Thyroid gland (tissue), 4 donors: Measurements from ENCODE around the gene S100A9. TPM values are rescaled to one million over a fixed set of nuclear protein-coding genes. Genes with fewer than 3 reads are reported as not detected.

Experiments
- DNase-seq, 2 donors: peaks; one replicate each; pipeline ENCODE4 v3.0.0-alpha.2; 2019
- H3K27ac ChIP-seq, 3 donors: fragments of 200-600 bp; sonication (generic); 1 replicate in 2 of 3; 2 replicates in 1 of 3; pipeline ENCODE4 v1.5.1; 2016 to 2019; ENCODE audit warnings: mild to moderate bottlenecking in 1 of 3, moderate library complexity in 1 of 3
- H3K27me3 ChIP-seq: fragments of 200-600 bp; sonication (generic); one replicate; pipeline ENCODE4 v1.5.1; 2019
- H3K36me3 ChIP-seq, 2 donors: fragments of 200-600 bp; sonication (generic); one replicate each; pipeline ENCODE4 v1.5.1; 2016 to 2019
- H3K4me1 ChIP-seq, 2 donors: fragments of 200-600 bp; sonication (generic); one replicate each; pipeline ENCODE4 v1.5.1; 2017 to 2019
- H3K4me3 ChIP-seq, 3 donors: fragments of 200-600 bp; sonication (generic); replicated peaks in 1 of 3; 1 replicate in 2 of 3; 2 replicates in 1 of 3; pipeline ENCODE4 v1.5.1; 2016; ENCODE audit warnings: mild to moderate bottlenecking in 1 of 3
- H3K9me3 ChIP-seq: fragments of 200-600 bp; sonication (generic); one replicate; pipeline ENCODE4 v1.5.1; 2017
- POLR2A ChIP-seq, 2 donors: fragments of 450-650 bp; IDR thresholded peaks; one replicate each; pipeline ENCODE4 v1.6.1; 2017; ENCODE audit warnings: antibody characterized with exemption in 2 of 2, mild to moderate bottlenecking in 2 of 2, moderate library complexity in 1 of 2
- WGBS, 2 donors: methylation state at CpG; one replicate each; pipeline ENCODE4 v1.1.5; 2017; 5-methylcytosine and 5-hydroxymethylcytosine counted together
- intact Hi-C: fragments of 100-400 bp; cut with DNase I; formaldehyde crosslinking; loops from one replicate; pipeline ENCODE4 v1.15.1; 2023
- total RNA-seq, 4 donors: library from RNA; depleted of rRNA; stranded (reverse); fragments of >200 nt; gene quantifications; one replicate each; pipeline ENCODE4 v1.2.3, GENCODE V29; 2016
- TF ChIP-seq, protein P1 (sequence below), 6 experiments: fragments of 200-600 bp in 3 of 6; fragments of 450-650 bp in 3 of 6; sonication (generic) in 3 of 6; IDR thresholded peaks; one replicate each; pipeline ENCODE4 v1.5.1; 2016 to 2019; ENCODE audit warnings: antibody characterized with exemption in 6 of 6, mild to moderate bottlenecking in 2 of 6, inconsistent platforms in 1 of 6, moderate library complexity in 1 of 6

S100A9 gene
- total RNA-seq, 4 donors from 2014 or later, result 36.2 to 285 (median 66.0) TPM

DNA sequence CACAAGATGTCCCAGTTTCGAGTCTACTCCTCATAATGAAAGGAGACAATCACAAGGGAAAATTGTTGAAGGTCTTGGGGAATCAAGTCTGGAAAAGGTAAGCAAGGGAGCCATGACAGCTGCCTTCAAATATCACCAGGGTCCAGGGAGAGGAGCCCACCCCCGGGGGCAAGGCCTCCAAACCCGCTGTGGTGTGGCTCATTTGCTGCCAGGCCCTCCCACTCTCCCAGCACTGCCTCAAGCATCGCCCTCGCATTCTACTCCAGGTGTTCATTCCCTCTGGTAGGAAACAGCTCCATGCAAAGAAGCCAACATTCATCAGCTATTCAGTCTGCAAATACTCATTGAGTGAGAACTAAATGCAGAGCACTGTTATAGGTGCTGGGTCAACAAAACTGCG lies 8.6 kb downstream of the S100A9 start:
- Histone ChIP-seq H3K36me3 (no peaks in the 10 kb centered on the region), H3K27ac (no peak overlapping the region), H3K4me3 (no peak overlapping the region), H3K9me3 (no peaks in the 10 kb centered on the region), H3K4me1 (no peaks in the 10 kb centered on the region), H3K27me3 (no peaks in the 10 kb centered on the region)
- TF ChIP-seq, protein P1, sequence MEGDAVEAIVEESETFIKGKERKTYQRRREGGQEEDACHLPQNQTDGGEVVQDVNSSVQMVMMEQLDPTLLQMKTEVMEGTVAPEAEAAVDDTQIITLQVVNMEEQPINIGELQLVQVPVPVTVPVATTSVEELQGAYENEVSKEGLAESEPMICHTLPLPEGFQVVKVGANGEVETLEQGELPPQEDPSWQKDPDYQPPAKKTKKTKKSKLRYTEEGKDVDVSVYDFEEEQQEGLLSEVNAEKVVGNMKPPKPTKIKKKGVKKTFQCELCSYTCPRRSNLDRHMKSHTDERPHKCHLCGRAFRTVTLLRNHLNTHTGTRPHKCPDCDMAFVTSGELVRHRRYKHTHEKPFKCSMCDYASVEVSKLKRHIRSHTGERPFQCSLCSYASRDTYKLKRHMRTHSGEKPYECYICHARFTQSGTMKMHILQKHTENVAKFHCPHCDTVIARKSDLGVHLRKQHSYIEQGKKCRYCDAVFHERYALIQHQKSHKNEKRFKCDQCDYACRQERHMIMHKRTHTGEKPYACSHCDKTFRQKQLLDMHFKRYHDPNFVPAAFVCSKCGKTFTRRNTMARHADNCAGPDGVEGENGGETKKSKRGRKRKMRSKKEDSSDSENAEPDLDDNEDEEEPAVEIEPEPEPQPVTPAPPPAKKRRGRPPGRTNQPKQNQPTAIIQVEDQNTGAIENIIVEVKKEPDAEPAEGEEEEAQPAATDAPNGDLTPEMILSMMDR (IDR thresholded peaks at IDR 0.05), result no peak
- no peak for TF ChIP-seq POLR2A (IDR thresholded peaks at IDR 0.05)
- WGBS, 2 donors, result 74 to 81% methylated on average over 4 to 6 of the region's 6 CpGs
- DNase-seq, result no peak
- intact Hi-C loops, result no loop called here

DNA sequence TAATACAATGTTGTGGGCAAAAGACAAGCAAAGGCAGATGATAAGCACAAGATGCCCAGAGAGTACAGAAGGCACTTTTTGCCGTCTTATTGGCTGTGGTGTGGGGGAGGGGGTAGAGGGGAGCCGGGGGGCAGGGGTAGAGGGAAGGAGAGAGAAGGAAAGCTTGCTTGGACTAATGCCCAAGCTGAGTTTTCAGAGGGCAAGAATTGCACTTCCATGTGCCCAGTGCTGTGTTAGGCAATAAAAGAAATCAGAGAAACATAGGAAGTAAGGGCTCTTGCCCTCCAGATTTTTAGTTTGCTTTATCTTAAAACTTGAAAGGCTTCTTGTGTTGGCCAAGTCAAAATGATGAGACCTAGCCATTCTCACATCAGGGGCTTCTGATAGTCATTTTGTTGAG lies 9.4 kb downstream of the S100A9 start:
- Histone ChIP-seq H3K36me3 (no peaks in the 10 kb centered on the region), H3K4me1 (no peaks in the 10 kb centered on the region), H3K27ac (no peak overlapping the region), H3K27me3 (no peaks in the 10 kb centered on the region), H3K9me3 (no peaks in the 10 kb centered on the region), H3K4me3 (no peak overlapping the region)
- intact Hi-C loops, result no loop called here
- 56 to 58% methylated on average over 2 of the region's 2 CpGs for WGBS, 2 donors
- TF ChIP-seq, protein P1 (IDR thresholded peaks at IDR 0.05), result no peak
- TF ChIP-seq POLR2A (IDR thresholded peaks at IDR 0.05), result no peak
- no peak for DNase-seq

DNA sequence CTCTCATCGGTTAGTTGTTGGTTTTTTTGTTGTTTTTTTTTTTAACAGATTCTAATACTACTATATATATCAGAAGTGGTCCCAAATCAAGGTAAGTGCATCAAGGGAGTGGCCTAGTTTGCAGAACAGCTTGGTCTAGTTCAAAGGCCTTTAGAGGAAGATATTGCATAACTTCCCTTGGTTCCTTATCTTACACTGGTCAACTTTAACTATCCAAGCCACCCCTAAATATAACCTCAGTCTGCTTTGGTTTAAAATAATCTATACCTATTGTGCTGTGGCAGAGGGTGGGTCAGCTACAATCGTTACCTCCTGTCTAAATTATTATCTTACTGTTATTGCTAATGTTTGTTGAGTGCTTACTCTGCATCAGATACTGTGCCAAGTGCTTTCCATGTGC lies 10.8 kb downstream of the S100A9 start:
- TF ChIP-seq, protein P1 (IDR thresholded peaks at IDR 0.05), result no peak
- TF ChIP-seq POLR2A (IDR thresholded peaks at IDR 0.05), result no peak
- Histone ChIP-seq H3K4me1 (no peaks in the 10 kb centered on the region), H3K9me3 (no peaks in the 10 kb centered on the region), H3K36me3 (no peaks in the 10 kb centered on the region), H3K27ac (no peak overlapping the region), H3K27me3 (no peaks in the 10 kb centered on the region), H3K4me3 (no peak overlapping the region)
- no peak for DNase-seq
- intact Hi-C loops, result no loop called here
- 79 to 82% methylated on average over 2 of the region's 2 CpGs for WGBS, 2 donors

DNA sequence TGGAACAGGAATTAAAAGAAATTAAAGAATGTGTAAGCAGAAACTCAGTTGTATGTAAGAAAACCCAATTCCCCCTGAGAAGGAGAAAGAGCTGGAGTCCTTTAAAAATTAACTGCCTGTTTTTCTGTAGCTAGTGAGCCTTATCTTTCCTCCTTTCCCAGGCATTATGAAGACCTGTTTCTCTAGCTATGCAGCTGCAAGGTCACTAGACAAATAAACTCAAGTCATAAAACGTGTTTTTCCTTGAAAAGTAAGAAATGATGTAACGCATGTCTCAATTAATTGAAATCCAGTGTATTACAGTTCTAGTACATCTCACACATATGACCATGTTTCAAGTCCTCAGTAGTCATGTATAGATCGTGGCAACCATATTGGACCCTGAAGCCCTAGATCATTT lies 12.5 kb downstream of the S100A9 start:
- Histone ChIP-seq H3K4me1 (no peaks in the 10 kb centered on the region), H3K27ac (no peak overlapping the region), H3K27me3 (no peaks in the 10 kb centered on the region), H3K36me3 (no peaks in the 10 kb centered on the region), H3K4me3 (no peak overlapping the region), H3K9me3 (no peaks in the 10 kb centered on the region)
- intact Hi-C loops, result no loop called here
- DNase-seq, result no peak
- no peak for TF ChIP-seq POLR2A (IDR thresholded peaks at IDR 0.05)
- TF ChIP-seq, protein P1 (IDR thresholded peaks at IDR 0.05), result no peak
- 77 to 80% methylated on average over 3 of the region's 3 CpGs for WGBS, 2 donors

DNA sequence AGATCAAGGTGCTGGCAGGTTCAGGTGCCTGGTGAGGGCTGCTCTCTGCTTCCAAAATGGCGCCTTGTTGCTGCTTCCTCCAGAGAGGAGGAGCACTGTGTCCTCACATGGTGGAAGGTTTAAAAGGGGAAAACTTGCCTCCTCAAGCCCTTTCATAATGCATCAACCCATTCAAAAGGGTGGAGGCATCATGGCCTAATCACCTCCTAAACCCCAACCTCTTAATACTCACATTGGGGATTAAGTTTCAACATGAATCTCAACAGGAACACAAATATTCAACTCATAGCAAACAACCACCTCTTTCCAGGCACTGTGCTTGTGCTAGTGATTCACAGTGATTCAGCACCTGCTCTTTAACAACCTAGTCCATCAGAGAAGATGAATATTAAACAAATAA lies 13.6 kb downstream of the S100A9 start:
- H3K36me3 ChIP-seq, result no peaks in the 10 kb centered on the region
- no peak overlapping the region for H3K27ac ChIP-seq
- H3K4me3 ChIP-seq, result no peak overlapping the region
- TF ChIP-seq, protein P1 (IDR thresholded peaks at IDR 0.05), result no peak
- no peak for TF ChIP-seq POLR2A (IDR thresholded peaks at IDR 0.05)
- WGBS, 2 donors, result 96 to 100% methylated on average over 1 of the region's 1 CpG
- intact Hi-C loops, result no loop called here
- H3K27me3 ChIP-seq, result no peaks in the 10 kb centered on the region
- no peaks in the 10 kb centered on the region for H3K9me3 ChIP-seq
- DNase-seq, result no peak
- no peaks in the 10 kb centered on the region for H3K4me1 ChIP-seq
